Panc1 (cell line): Measurements from ENCODE around the gene LRRC27. TPM values are rescaled to one million over a fixed set of nuclear protein-coding genes. Genes with fewer than 3 reads are reported as not detected.

ENCODE experiments used
- ATAC-seq: fragments of 200-7000 bp; cut with Tn5 transposase; 2 replicates; pipeline ENCODE4 v1.9.1; 2020; ENCODE audit warnings: mild to moderate bottlenecking, moderate library complexity
- BruUV-seq: library from RNA; stranded (reverse); fragments of 400-500 nt; replicated peaks from 2 replicates; lab custom pipeline; 2021; lab: Mats Ljungman, UMichigan
- CTCF ChIA-PET: fragments of 300-600 bp; sonication (Branson Sonifier 250); formaldehyde crosslinking; loops from one replicate; lab custom pipeline; 2022; ENCODE audit warnings: antibody characterized with exemption; lab: Charles Lee
- POLR2A ChIA-PET: fragments of 300-600 bp; sonication (Branson Sonifier 250); formaldehyde crosslinking; loops from one replicate; lab custom pipeline; 2022; ENCODE audit warnings: antibody characterized with exemption; lab: Charles Lee
- DNase-seq: peaks from one replicate; pipeline ENCODE4 v3.0.0-alpha.2; 2010; ENCODE audit warnings: low read depth, low spot score
- H3K27ac ChIP-seq: 2 replicates; pipeline ENCODE4 v1.5.1; 2011; ENCODE audit warnings: mild to moderate bottlenecking, low read length, inconsistent platforms
- H3K27me3 ChIP-seq: fragments of 200-500 bp; sonication (Bioruptor generic); 2 replicates; pipeline ENCODE4 v1.6.0; 2014; ENCODE audit warnings: low read length, inconsistent platforms; ENCODE audit not compliant: control insufficient read depth, insufficient read depth
- H3K36me3 ChIP-seq: fragments of 200-500 bp; sonication (Bioruptor generic); 2 replicates; pipeline ENCODE4 v1.5.1; 2014; ENCODE audit warnings: inconsistent platforms, mild to moderate bottlenecking, low read length, moderate library complexity; ENCODE audit not compliant: control insufficient read depth, insufficient read depth
- H3K4me1 ChIP-seq: 2 replicates; pipeline ENCODE4 v1.5.1; 2011; ENCODE audit warnings: inconsistent platforms, mild to moderate bottlenecking, low read length, moderate library complexity; ENCODE audit not compliant: control insufficient read depth, insufficient read depth
- H3K4me3 ChIP-seq, 2 experiments: 2 replicates each; pipeline ENCODE4 v1.5.1; 2011 to 2012; ENCODE audit warnings: low read depth in 2 of 2, low read length in 2 of 2, mild to moderate bottlenecking in 2 of 2, inconsistent platforms in 1 of 2, moderate library complexity in 1 of 2
- H3K9me3 ChIP-seq: fragments of 200-500 bp; sonication (Bioruptor generic); 2 replicates; pipeline ENCODE4 v1.5.1; 2014; ENCODE audit warnings: low read depth, mild to moderate bottlenecking, inconsistent platforms, low read length, moderate library complexity; ENCODE audit not compliant: control insufficient read depth, insufficient read depth
- CTCF ChIP-seq: fragments of 450-650 bp; IDR thresholded peaks from 2 replicates; pipeline ENCODE4 v1.5.1; 2017; ENCODE audit warnings: mild to moderate bottlenecking
- POLR2AphosphoS5 ChIP-seq: IDR thresholded peaks from 2 replicates; pipeline ENCODE4 v1.6.1; 2012; ENCODE audit warnings: mild to moderate bottlenecking, low read depth, low read length, moderate library complexity
- SIN3A ChIP-seq: IDR thresholded peaks from 2 replicates; pipeline ENCODE4 v1.6.1; 2012; ENCODE audit warnings: low read depth, mild to moderate bottlenecking, low read length, moderate library complexity, borderline replicate concordance; ENCODE audit not compliant: insufficient read depth
- TCF7L2 ChIP-seq: IDR thresholded peaks from 2 replicates; pipeline ENCODE4 v1.6.1; 2011; ENCODE audit warnings: mild to moderate bottlenecking, low read depth, low read length, inconsistent platforms
- in situ Hi-C: cut with HindIII; loops from 2 replicates; pipeline ENCODE4 v1.10.0; 2016; ENCODE audit warnings: low sequenced_read_pairs, low pct_unique_long_range_greater_than_20kb
- intact Hi-C: fragments of 100-400 bp; cut with micrococcal nuclease; formaldehyde crosslinking; loops from one replicate; pipeline ENCODE4 v1.10.0; 2022; ENCODE audit not compliant: unreplicated experiment
- total RNA-seq: library from RNA; stranded (reverse); gene quantifications from one replicate; pipeline ENCODE4 v1.2.1, GENCODE V29; 2021; ENCODE audit not compliant: unreplicated experiment
- TF ChIP-seq, protein P1 (sequence below), 2 experiments: IDR thresholded peaks; 2 replicates each; pipeline ENCODE4 v1.6.1; 2011 to 2012; ENCODE audit warnings: low read depth in 2 of 2, control low read depth in 1 of 2, low read length in 1 of 2, mild to moderate bottlenecking in 1 of 2, moderate library complexity in 1 of 2; ENCODE audit not compliant: insufficient read depth in 1 of 2

LRRC27 gene
- total RNA-seq, 1 experiment from 2014 or later: 15.7 TPM

DNA sequence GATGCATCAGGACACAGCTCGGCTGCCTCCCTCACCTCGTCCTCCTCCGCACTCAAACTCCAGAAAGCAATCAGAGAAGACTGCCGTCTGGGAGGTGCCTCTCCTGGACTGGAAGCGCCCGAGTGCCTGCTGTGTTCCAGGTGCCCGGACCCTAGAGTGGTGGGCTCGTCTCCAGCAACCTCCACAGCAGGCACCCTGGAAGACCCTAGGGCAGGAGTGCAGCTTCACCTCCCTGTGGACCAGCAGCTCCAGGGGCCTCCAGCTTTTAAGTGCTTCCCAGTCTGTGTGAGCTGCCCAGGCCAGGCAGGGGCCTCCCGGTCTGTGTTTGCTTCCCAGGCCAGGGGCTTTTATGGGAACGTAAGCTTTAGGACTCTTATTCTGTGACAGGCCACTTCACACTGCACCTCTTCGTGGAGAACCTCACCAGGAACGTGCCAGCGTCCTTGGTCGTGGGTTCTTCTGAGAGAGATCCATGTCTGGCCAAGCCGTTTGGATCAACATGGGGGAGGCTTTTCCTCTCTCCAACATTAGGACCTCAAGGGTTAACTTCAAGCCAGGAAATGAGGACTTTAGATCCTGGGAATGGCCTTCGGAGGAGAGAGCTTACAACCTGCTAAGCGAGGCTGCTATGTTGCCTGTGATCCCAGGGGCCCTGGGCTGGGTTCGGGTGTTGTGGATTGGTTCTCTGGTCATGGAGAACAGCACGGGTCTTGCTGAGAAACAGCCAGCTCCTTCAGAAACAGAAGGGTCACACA, 59.1 kb downstream of the LRRC27 start (continued):
- TF ChIP-seq, protein P1, sequence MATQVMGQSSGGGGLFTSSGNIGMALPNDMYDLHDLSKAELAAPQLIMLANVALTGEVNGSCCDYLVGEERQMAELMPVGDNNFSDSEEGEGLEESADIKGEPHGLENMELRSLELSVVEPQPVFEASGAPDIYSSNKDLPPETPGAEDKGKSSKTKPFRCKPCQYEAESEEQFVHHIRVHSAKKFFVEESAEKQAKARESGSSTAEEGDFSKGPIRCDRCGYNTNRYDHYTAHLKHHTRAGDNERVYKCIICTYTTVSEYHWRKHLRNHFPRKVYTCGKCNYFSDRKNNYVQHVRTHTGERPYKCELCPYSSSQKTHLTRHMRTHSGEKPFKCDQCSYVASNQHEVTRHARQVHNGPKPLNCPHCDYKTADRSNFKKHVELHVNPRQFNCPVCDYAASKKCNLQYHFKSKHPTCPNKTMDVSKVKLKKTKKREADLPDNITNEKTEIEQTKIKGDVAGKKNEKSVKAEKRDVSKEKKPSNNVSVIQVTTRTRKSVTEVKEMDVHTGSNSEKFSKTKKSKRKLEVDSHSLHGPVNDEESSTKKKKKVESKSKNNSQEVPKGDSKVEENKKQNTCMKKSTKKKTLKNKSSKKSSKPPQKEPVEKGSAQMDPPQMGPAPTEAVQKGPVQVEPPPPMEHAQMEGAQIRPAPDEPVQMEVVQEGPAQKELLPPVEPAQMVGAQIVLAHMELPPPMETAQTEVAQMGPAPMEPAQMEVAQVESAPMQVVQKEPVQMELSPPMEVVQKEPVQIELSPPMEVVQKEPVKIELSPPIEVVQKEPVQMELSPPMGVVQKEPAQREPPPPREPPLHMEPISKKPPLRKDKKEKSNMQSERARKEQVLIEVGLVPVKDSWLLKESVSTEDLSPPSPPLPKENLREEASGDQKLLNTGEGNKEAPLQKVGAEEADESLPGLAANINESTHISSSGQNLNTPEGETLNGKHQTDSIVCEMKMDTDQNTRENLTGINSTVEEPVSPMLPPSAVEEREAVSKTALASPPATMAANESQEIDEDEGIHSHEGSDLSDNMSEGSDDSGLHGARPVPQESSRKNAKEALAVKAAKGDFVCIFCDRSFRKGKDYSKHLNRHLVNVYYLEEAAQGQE (IDR thresholded peaks at IDR 0.05; ENCODE audit: insufficient read depth in 1 of 2, low read depth in 2 of 2, low read length in 1 of 2): no peak

DNA sequence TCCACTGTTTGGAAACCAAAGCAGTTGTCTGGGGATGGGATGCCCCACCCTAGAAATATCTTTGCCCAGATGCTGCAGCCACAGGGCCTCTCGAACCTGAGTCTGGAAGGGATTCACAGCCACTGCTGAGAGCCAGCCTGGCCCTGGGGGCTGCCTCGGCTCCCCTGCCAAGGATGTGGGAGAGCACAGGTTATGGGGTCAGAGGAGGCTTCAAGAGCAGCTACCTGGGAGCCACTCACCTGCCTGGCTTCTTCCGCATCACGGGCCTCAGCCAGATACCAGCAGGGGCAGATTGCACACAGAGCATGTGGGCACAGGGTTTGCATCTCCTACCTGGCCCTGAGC, 59.7 kb downstream of the LRRC27 start:
- Histone ChIP-seq H3K9me3 (no peaks in the 10 kb centered on the region), H3K27ac (no peak overlapping the region), H3K27me3 (no peaks in the 10 kb centered on the region), H3K36me3 (no peaks in the 10 kb centered on the region), H3K4me1 (peaks cover 47% of the 10 kb centered on the region), H3K4me3 (no peak overlapping the region)
- in situ Hi-C loops (no loop called here), intact Hi-C loops (no loop called here)
- no peak for ATAC-seq
- ChIA-PET POLR2A (no interaction called here), CTCF (interaction anchor here (0.7 kb wide), 1 partner anchor 251 kb away, joined by 3 read pairs; no protein-coding TSS in a partner anchor)
- no peak for TF ChIP-seq TCF7L2
- no peak; the same call in 1 of the 2 replicates for TF ChIP-seq POLR2AphosphoS5
- TF ChIP-seq SIN3A: no peak
- no peak for TF ChIP-seq CTCF
- TF ChIP-seq, protein P1 (IDR thresholded peaks at IDR 0.05; ENCODE audit: insufficient read depth in 1 of 2, low read depth in 2 of 2, low read length in 1 of 2): no peak
- DNase-seq: no peak
- no TSS peak for BruUV-seq
